ENCODE data around the gene ASCC1. TPM values are rescaled to one million over a fixed set of nuclear protein-coding genes. Genes with fewer than 3 reads are reported as not detected.

The ASCC1 gene
- total and polyA plus RNA-seq, 2 of the 13 experiments (the other 11 are each of a cell fraction or from before 2014, with no cell fraction given) = 21.6 to 30.1 TPM

- TF ChIP-seq ZBTB25 (CRISPR knock-in tag; IDR thresholded peaks at IDR 0.05) (peak; percentile 78; the same call in 1 of the 2 replicates), ZNF331 (CRISPR knock-in tag; IDR thresholded peaks at IDR 0.05) (peak; percentile 69; the same call in 1 of the 2 replicates), ZNF598 (CRISPR knock-in tag; IDR thresholded peaks at IDR 0.05; ENCODE audit: borderline replicate concordance) (no peak), ZNF44 (CRISPR knock-in tag; IDR thresholded peaks at IDR 0.05) (no peak), ZNF614 (CRISPR knock-in tag; IDR thresholded peaks at IDR 0.05; ENCODE audit: borderline replicate concordance) (peak; percentile 82), IKZF5 (CRISPR knock-in tag; IDR thresholded peaks at IDR 0.05) (peak; percentile 60; the same call in 1 of the 2 replicates), RELA (CRISPR knock-in tag; IDR thresholded peaks at IDR 0.05) (0 out of 2 replicates have a peak, but pooled peaks have one; percentile 58), ZNF205 (CRISPR knock-in tag; IDR thresholded peaks at IDR 0.05) (0 out of 2 replicates have a peak, but pooled peaks have one; percentile 30), KDM4B (CRISPR knock-in tag; IDR thresholded peaks at IDR 0.05) (peak; percentile 31; the same call in 1 of the 2 replicates), BHLHE40 (IDR thresholded peaks at IDR 0.05; ENCODE audit: low read length) (0 out of 2 replicates have a peak, but pooled peaks have one; percentile 12), SOX6 (IDR thresholded peaks at IDR 0.05) (no peak), SOX6 (CRISPR knock-in tag; IDR thresholded peaks at IDR 0.05) (peak; percentile 65; the same call in 1 of the 2 replicates), ZFP91 (CRISPR knock-in tag; IDR thresholded peaks at IDR 0.05; ENCODE audit: borderline replicate concordance) (peak; percentile 24; the same call in 1 of the 2 replicates), HOXD1 (CRISPR knock-in tag; IDR thresholded peaks at IDR 0.05) (no peak), HNRNPUL1 (IDR thresholded peaks at IDR 0.05; ENCODE audit: low read depth, low read length) (no peak), ZNF484 (CRISPR knock-in tag; IDR thresholded peaks at IDR 0.05; ENCODE audit: borderline replicate concordance, low read depth) (no peak), FOXK1 (CRISPR knock-in tag; IDR thresholded peaks at IDR 0.05; ENCODE audit: borderline replicate concordance, low read depth) (peak; percentile 60; the same call in 1 of the 2 replicates), AFF4 (CRISPR knock-in tag; IDR thresholded peaks at IDR 0.05) (no peak), FOXA1 (IDR thresholded peaks at IDR 0.05) (no peak), FOXA1 (CRISPR knock-in tag; IDR thresholded peaks at IDR 0.05) (no peak), ERF (CRISPR knock-in tag; IDR thresholded peaks at IDR 0.05) (peak; percentile 58; the same call in 1 of the 2 replicates), ZBTB26 (CRISPR knock-in tag; IDR thresholded peaks at IDR 0.05; ENCODE audit: borderline replicate concordance) (peak; percentile 41; the same call in 1 of the 2 replicates)
Observed at GRCh38 chr10:72048450-72049124, 167.5 kb downstream of the ASCC1 start (continued).

Measured in HepG2 (cell line).